HG03442 (cell line): ENCODE results near the gene BFAR.
"Not testable (repeated sequence)": the region's sequence is repeated elsewhere in the genome, so short reads cannot be mapped to it uniquely, and the experiment has no call there.

ENCODE experiments used
- ATAC-seq: cut with Tn5 transposase; IDR thresholded peaks from one replicate; pipeline ENCODE4 v1.9.1; 2021; ENCODE audit warnings: mild to moderate bottlenecking, moderate library complexity; ENCODE audit not compliant: unreplicated experiment

Gene BFAR

GRCh38 chr16:14632693-14633569 lies at the start of gene BFAR:
Gene BFAR (plus strand): TSS chr16:14632951. CDS start chr16:14644347, 11,396 bp downstream.
- ATAC-seq = peak; percentile 74

DNA sequence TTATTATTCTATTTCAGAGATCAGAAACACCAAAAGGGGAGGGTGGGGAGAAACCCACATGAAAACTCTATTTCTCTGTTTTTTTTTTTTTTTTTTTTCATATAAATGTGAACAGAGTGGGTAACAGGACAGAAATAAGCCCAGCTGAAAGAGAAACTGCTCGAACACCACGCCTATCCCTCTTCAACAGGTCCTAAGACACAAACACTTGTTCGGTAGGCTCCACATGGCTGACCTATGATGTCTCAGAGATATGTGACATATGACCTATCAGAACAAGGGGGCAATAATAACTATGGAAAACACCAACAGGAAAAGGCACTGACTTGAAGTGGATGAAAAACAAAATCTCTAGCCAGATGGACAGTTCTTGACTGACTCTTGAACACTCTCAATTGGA lies 47.5 kb upstream of the BFAR start:
- ATAC-seq = no peak

DNA sequence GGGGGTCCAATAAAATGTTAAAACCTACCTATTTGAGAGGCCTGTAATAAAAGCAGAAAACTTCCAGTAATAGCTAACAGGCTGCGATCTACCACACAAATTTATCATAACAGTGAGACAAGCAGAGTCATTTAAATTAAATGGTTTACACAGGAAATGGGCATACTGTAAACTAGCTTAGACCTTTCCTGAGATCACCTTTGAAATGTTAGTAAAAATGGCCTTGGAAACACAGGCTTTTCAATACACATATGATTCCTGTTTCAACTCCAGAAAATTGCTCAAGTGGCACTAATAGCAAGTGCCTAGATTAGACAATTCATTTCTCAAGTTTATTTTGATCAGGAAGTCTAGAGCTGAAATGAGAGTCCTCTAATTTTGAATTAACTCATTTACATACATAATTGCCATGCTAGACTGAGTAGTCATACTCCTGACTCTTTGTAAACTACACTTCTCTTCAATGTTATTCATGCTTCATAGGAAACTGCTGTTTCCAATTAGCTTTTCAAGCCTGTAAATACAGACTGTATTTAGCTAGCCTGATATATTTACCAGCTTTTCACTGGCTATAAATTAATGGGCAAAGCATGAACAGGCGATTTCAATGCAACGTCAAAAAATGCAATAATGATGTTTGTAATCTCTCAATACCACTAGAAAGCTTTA lies 46.0 kb upstream of the BFAR start:
- no peak for ATAC-seq

GRCh38 chr16:14600164-14600563 lies 32.6 kb upstream of the BFAR start:
- no peak for ATAC-seq

GRCh38 chr16:14602443-14602963 lies 30.2 kb upstream of the BFAR start:
- ATAC-seq = no peak

DNA sequence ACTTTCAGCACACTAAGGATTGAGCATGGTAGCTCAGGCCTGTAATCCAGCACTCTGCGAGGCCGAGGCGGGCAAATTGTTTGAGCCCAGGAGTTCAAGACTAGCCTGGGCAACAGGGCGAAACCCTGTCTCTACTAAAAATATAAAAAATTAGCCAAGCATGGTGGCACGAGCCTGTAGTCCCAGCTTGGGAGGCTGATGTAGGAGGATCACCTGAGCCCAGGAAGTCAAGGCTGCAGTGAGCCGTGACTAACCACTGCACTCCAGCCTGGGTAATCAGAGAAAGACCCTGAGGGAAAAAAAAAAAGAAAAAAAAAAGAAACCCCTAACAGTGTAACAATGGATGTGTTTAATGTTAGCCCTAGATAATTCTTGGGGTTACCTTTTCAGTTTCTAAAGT lies 26.6 kb upstream of the BFAR start:
- no peak for ATAC-seq

GRCh38 chr16:14608111-14608566 lies 24.6 kb upstream of the BFAR start:
- ATAC-seq = no peak

DNA sequence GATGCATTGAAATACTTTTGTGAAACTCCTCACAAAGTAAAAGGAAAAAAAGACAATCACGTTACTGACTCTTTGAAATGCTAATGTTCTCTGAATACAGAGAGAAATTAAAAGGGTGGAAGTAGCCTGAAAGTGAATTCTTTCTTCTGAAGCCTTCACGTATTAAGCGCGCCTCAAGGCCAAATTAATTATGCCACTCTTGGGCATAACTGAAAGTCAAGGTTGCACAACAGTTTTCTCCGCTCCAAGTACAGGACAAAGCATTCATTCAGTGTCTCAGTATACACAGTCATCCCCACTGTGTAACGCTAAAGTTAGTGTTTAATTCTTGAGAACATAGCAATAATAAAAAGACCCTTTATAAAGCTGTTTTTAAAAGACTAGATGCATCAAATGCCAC lies 24.1 kb upstream of the BFAR start:
- ATAC-seq = no peak

- ATAC-seq = no peak
These were observed 23.0 kb upstream of the BFAR start for GRCh38 chr16:14609716-14610115.

GRCh38 chr16:14611660-14612059 lies 21.1 kb upstream of the BFAR start:
- ATAC-seq = no peak

DNA sequence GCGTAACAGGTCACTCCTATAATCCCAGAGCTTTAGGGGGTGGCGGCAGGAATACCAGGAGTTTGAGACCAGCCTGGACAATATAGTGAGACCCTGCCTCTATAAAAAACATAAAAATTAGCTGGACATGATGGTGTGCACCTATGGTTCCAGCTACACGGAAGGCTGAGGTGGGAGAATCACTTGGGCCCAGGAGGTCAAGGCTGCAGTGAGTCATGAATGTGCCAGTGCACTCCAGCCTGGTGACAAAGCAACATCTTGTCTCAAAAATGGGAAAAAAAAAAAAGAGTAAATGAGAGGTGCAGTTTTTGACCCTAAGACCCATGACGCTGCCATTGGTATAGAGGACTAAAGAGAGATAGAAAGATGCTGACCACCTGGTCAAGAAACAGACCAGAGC lies 18.8 kb upstream of the BFAR start:
- no peak for ATAC-seq

- no peak for ATAC-seq
These were observed 16.5 kb upstream of the BFAR start for GRCh38 chr16:14616280-14616679.

DNA sequence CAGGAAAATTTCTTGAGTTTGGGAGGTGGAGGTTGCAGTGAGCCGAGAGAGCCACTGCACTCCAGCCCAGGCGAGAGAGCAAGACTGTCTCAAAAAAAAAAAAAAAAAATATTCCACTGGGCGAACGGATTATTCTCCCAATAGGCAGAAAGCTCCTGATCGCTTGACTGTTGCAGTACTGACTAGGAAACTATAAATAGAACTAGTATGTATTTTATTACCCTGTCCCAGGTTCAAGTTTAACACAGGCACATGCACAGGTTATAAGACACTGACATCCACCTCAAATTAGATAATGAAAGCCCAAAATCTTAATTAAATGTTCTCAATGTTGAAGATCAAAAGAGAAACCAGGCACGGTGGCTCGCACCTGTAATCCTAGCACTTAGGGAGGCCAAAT lies 14.2 kb upstream of the BFAR start:
- ATAC-seq = no peak

DNA sequence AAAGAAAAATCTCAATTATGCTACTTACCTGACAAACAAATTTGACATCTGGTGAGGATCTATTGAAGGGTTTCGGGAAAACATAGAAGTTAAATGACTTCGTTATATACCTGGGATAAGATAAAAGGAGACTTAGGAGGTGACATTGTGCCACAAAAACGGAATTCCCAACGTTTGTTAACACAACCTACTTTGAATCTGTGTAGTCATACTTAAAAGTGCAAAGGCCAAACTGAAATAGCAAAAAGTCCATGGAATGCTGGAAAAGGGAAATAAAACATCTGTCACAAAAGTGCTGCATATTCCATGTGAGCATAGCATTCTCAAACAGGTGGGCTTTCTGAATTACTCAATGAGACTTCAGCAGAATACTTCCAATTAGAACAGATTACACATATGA lies 5.7 kb upstream of the BFAR start:
- ATAC-seq = no peak

- no peak for ATAC-seq
These were observed 3.7 kb upstream of the BFAR start for GRCh38 chr16:14628806-14629611.

- ATAC-seq = peak; percentile 11
These were observed 3.2 kb upstream of the BFAR start for GRCh38 chr16:14629612-14629918.

GRCh38 chr16:14629919-14630619 lies 2.7 kb upstream of the BFAR start, which contains the start of gene PARN:
Gene PARN (minus strand): TSS chr16:14630260. CDS start chr16:14630125, 135 bp downstream.
- ATAC-seq = peak; percentile 39

- not testable (repeated sequence) for ATAC-seq
These were observed 2.0 kb upstream of the BFAR start for GRCh38 chr16:14630620-14631330.

- ATAC-seq = no peak
These were observed 1.6 kb downstream of the BFAR start for GRCh38 chr16:14634389-14634725.
